Body of pancreas (tissue), 4 donors: Measurements from ENCODE around the gene STAU1. TPM values are rescaled to one million over a fixed set of nuclear protein-coding genes. Genes with fewer than 3 reads are reported as not detected.

Experiments
- ATAC-seq: fragments of 150-250 bp; one replicate; pipeline ENCODE4 v1.9.1; 2016
- DNase-seq, 4 donors: peaks; one replicate each; pipeline ENCODE4 v3.0.0-alpha.2; 2019
- H3K27ac ChIP-seq, 4 donors: fragments of 200-600 bp; sonication (generic); 1 replicate in 3 of 4; 2 replicates in 1 of 4; pipeline versions ENCODE4 v1.5.1 to v1.6.1; 2016 to 2019; ENCODE audit warnings: mild to moderate bottlenecking in 1 of 4, mixed read lengths in 1 of 4, moderate library complexity in 1 of 4
- H3K27me3 ChIP-seq, 2 donors: fragments of 200-600 bp; sonication (generic); one replicate each; pipeline ENCODE4 v1.6.0; 2016; ENCODE audit warnings: mild to moderate bottlenecking in 1 of 2
- H3K36me3 ChIP-seq, 2 donors: fragments of 200-600 bp; sonication (generic); replicated peaks in 1 of 2; 2 replicates each; pipeline ENCODE4 v1.5.1; 2016; ENCODE audit warnings: low read depth in 2 of 2; ENCODE audit not compliant: insufficient read depth in 1 of 2
- H3K4me1 ChIP-seq: fragments of 200-600 bp; sonication (generic); one replicate; pipeline ENCODE4 v1.6.0; 2016
- H3K4me3 ChIP-seq, 2 donors: fragments of 200-600 bp; sonication (generic); 1 replicate in 1 of 2; 2 replicates in 1 of 2; pipeline ENCODE4 v1.5.1; 2016 to 2019
- H3K9me3 ChIP-seq, 3 donors: fragments of 200-600 bp; sonication (generic); 1 replicate in 2 of 3; 2 replicates in 1 of 3; pipeline ENCODE4 v1.5.1; 2016
- POLR2A ChIP-seq, 3 donors: fragments of 450-650 bp; IDR thresholded peaks; one replicate each; pipeline ENCODE4 v1.6.1; 2016; ENCODE audit warnings: antibody characterized with exemption in 3 of 3, mild to moderate bottlenecking in 2 of 3
- WGBS, 2 donors: methylation state at CpG; one replicate each; pipeline ENCODE4 v1.1.5; 2017; 5-methylcytosine and 5-hydroxymethylcytosine counted together
- intact Hi-C: fragments of 100-400 bp; cut with DNase I; formaldehyde crosslinking; loops from one replicate; pipeline ENCODE4 v1.15.1; 2023
- total RNA-seq, 2 donors: library from RNA; depleted of rRNA; stranded (reverse); fragments of >200 nt; gene quantifications; one replicate each; pipeline ENCODE4 v1.1.0, GENCODE V29; 2016
- TF ChIP-seq, protein P1 (sequence below), 7 experiments: fragments of 450-650 bp in 4 of 7; fragments of 200-600 bp in 3 of 7; sonication (generic) in 3 of 7; IDR thresholded peaks; one replicate each; pipeline ENCODE4 v1.5.1; 2016 to 2019; ENCODE audit warnings: antibody characterized with exemption in 7 of 7

Gene STAU1
- total RNA-seq, 2 donors from 2014 or later, result 50.4 to 78.3 TPM

DNA sequence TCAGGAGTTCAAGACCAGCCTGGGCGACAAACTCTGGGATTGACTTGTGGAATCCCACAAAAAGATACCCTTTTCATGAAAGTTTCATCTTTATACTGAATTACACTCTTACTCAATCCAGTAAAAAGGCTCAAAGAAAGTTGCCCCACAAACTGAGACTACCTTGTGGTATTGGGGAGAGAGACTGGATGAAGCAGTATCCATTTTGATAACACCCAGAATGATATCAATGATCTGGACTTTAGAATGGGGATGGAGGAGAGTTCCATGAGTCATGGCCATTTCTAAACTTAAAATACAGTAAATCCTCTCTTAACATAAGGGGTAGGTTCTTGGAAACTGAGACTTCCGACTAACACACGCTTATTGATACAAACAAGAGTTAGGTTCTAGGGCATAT lies 4.7 kb downstream of the STAU1 start:
- Histone ChIP-seq H3K27ac (peak overlapping the region in 1 of 4 donors; percentile 98), H3K27me3 (no peaks in the 10 kb centered on the region), H3K4me1 (peaks cover 73% of the 10 kb centered on the region), H3K9me3 (no peaks in the 10 kb centered on the region), H3K4me3 (no peak overlapping the region), H3K36me3 (no peaks in the 10 kb centered on the region)
- no peak for ATAC-seq
- intact Hi-C loops, result no loop called here
- DNase-seq, result no peak
- TF ChIP-seq, protein P1, sequence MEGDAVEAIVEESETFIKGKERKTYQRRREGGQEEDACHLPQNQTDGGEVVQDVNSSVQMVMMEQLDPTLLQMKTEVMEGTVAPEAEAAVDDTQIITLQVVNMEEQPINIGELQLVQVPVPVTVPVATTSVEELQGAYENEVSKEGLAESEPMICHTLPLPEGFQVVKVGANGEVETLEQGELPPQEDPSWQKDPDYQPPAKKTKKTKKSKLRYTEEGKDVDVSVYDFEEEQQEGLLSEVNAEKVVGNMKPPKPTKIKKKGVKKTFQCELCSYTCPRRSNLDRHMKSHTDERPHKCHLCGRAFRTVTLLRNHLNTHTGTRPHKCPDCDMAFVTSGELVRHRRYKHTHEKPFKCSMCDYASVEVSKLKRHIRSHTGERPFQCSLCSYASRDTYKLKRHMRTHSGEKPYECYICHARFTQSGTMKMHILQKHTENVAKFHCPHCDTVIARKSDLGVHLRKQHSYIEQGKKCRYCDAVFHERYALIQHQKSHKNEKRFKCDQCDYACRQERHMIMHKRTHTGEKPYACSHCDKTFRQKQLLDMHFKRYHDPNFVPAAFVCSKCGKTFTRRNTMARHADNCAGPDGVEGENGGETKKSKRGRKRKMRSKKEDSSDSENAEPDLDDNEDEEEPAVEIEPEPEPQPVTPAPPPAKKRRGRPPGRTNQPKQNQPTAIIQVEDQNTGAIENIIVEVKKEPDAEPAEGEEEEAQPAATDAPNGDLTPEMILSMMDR (IDR thresholded peaks at IDR 0.05), result no peak
- no peak for TF ChIP-seq POLR2A (IDR thresholded peaks at IDR 0.05)
- WGBS, 2 donors, result 92 to 95% methylated on average over 3 of the region's 3 CpGs

DNA sequence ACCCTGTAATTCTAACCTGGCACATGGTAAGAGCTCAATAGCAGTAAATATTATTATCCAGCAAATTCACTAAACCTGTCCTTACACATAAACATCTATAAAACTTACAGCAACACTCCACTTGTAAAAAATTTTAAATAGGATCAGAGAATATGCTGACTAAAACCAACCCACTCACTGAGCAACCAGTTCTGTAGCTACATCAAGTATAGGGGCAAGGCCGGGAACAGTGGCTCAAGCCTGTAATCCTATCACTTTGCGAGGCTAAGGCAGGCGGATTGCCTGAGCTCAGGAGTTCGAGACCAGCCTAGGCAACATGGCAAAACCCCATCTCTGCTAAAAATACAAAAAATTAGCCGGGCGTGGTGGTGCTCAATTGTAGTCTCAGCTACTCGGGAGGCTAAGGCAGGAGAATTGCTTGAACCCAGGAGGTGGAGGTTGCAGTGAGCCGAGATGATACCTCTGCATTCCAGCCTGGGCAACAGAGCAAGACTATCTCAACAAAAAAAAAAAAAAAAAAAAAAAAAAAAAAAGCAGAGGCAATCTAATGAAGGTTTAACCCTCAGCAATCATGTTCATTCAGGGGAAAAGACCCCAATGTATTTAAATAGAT lies 6.8 kb downstream of the STAU1 start:
- TF ChIP-seq, protein P1 (IDR thresholded peaks at IDR 0.05), result no peak
- no peak for TF ChIP-seq POLR2A (IDR thresholded peaks at IDR 0.05)

DNA sequence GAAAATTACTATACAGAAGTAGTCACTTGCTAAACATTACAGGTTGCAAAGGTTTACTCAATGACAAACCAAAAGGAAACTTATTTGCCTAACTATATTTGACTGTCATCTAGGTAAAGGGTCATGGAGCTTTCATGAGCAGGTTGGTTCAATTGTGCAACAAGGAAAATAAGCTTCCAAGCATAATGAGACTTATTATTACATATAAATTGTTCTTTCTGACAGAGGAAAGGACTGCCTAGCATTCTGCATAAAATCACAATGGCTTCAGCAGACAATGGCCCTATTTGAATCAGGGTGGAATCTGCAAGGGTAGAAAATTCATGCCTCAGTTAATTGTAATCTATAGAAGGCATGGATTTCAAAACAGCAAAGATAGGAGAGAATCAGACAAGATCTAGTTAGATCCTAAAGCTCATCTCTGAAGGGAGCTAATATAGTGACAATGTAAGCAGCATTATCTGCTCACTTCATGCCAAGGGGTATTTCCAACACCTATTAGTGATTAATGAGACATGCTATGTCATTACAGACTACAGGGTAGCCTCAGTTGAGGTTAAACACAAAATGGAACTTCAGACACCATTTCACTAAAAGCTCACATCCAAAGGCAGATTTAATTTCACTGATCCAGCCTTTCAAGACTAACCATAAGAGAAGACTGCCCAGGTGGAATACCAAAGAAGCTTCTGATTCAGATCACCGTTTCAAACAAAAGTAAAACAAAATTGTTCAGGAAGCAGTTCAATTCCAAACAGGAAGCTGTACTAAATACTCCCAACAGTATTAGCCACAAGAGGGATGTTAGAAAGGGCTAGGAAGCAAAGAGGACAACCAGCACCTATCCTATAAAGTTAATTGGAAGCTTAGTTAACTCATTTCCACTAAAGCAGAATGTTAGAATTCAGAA lies 8.5 kb downstream of the STAU1 start:
- WGBS, 2 donors, result 0 to 4% methylated on average over 1 of the region's 1 CpG
- Histone ChIP-seq H3K36me3 (no peaks in the 10 kb centered on the region), H3K4me1 (peaks cover 59% of the 10 kb centered on the region), H3K27me3 (no peaks in the 10 kb centered on the region), H3K9me3 (no peaks in the 10 kb centered on the region), H3K4me3 (no peak overlapping the region), H3K27ac (peak overlapping the region; percentile 50 to 75 (median 62))
- TF ChIP-seq POLR2A (IDR thresholded peaks at IDR 0.05), result no peak
- TF ChIP-seq, protein P1 (IDR thresholded peaks at IDR 0.05), result no peak
- intact Hi-C loops, result no loop called here
- DNase-seq (no peak), ATAC-seq (peak; percentile 83)

More for the DNA sequence above, 6.8 kb downstream of the STAU1 start:
- Histone ChIP-seq H3K36me3 (no peaks in the 10 kb centered on the region), H3K27me3 (no peaks in the 10 kb centered on the region), H3K4me1 (peaks cover 72% of the 10 kb centered on the region), H3K4me3 (no peak overlapping the region), H3K9me3 (no peaks in the 10 kb centered on the region), H3K27ac (peak overlapping the region in 1 of 4 donors; percentile 15)
- DNase-seq, result no peak
- 75 to 78% methylated on average over 7 to 8 of the region's 8 CpGs for WGBS, 2 donors
- intact Hi-C loops, result no loop called here
- no peak for ATAC-seq

DNA sequence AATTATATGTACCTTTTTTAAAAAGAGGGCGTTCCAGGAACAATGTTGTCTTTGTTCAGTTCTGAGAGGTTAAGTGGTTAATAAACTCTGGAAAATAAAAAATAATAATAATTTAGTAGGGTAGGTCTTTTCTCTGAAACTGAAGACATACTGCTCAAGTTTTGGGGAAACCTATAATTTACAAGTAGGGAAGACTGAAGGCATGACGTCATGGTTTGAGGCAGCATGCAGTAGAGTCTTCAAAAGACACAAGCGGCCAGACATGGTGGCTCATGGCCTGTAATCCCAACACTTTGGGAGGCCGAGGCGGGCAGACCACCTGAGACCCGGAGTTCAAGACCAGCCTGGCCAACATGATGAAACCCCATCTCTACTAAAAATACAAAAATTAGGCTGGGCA lies 14.0 kb downstream of the STAU1 start:
- intact Hi-C loops, result no loop called here
- no peak for DNase-seq
- no peak overlapping the region for H3K4me3 ChIP-seq
- no peaks in the 10 kb centered on the region for H3K36me3 ChIP-seq
- peaks cover 21% of the 10 kb centered on the region for H3K4me1 ChIP-seq
- H3K27me3 ChIP-seq, result no peaks in the 10 kb centered on the region
- 85 to 93% methylated on average over 6 of the region's 6 CpGs for WGBS, 2 donors
- no peaks in the 10 kb centered on the region for H3K9me3 ChIP-seq
- ATAC-seq, result no peak
- no peak overlapping the region for H3K27ac ChIP-seq
- TF ChIP-seq POLR2A (IDR thresholded peaks at IDR 0.05), result no peak
- TF ChIP-seq, protein P1 (IDR thresholded peaks at IDR 0.05), result no peak
